ENCODE data around the gene ZNF440. TPM values are rescaled to one million over a fixed set of nuclear protein-coding genes. Genes with fewer than 3 reads are reported as not detected.
"Not testable (repeated sequence)": the region's sequence is repeated elsewhere in the genome, so short reads cannot be mapped to it uniquely, and the experiment has no call there.

ZNF440 gene
- polyA plus RNA-seq, 1 experiment = 6.3 TPM

- Histone ChIP-seq H3K27ac (ENCODE audit: low read depth, low read length) (no peak overlapping the region), H3K4me3 (ENCODE audit: low read depth, low read length) (no peak overlapping the region), H3K27me3 (ENCODE audit: control insufficient read depth, insufficient read depth, low read length) (no peaks in the 10 kb centered on the region), H3K9me3 (ENCODE audit: control insufficient read depth, insufficient read depth, low read length) (peaks cover 43% of the 10 kb centered on the region)
- DNase-seq (ENCODE audit: low read depth, low spot score) = no peak
- CTCF ChIA-PET = interaction anchor here (1.4 to 8.4 kb wide), 2 partner anchors 9 to 107 kb away, joined by 3 to 64 read pairs; partner anchors contain the start of gene ZNF491
- TF ChIP-seq CTCF (IDR thresholded peaks at IDR 0.05; ENCODE audit: low read depth, low read length) = no peak
- POLR2A ChIA-PET = no interaction called here
Measured at GRCh38 chr19:11807099-11807380, 7.0 kb upstream of the ZNF440 start.

- CTCF ChIA-PET = interaction anchor here (0.7 to 8.4 kb wide), 3 partner anchors 9 to 110 kb away, joined by 6 to 64 read pairs (median 8); partner anchors contain the start of gene ZNF491
- Histone ChIP-seq H3K4me3 (ENCODE audit: low read depth, low read length) (peak overlapping the region; percentile 97), H3K9me3 (ENCODE audit: control insufficient read depth, insufficient read depth, low read length) (peaks cover 22% of the 10 kb centered on the region), H3K27ac (ENCODE audit: low read depth, low read length) (peak overlapping the region; percentile 3), H3K27me3 (ENCODE audit: control insufficient read depth, insufficient read depth, low read length) (no peaks in the 10 kb centered on the region)
- POLR2A ChIA-PET = interaction anchor here (1.9 kb wide), 1 partner anchor 16 kb away, joined by 5 read pairs; the partner anchor contains the start of gene ZNF491
- TF ChIP-seq CTCF (IDR thresholded peaks at IDR 0.05; ENCODE audit: low read depth, low read length) = no peak
- no peak for DNase-seq (ENCODE audit: low read depth, low spot score)
Measured at GRCh38 chr19:11813703-11814028, 407 bp upstream of the ZNF440 start.

GRCh38 chr19:11814700-11815035, 595 bp downstream of the ZNF440 start:
- H3K27me3 ChIP-seq (ENCODE audit: control insufficient read depth, insufficient read depth, low read length) = no peaks in the 10 kb centered on the region
- peaks cover 20% of the 10 kb centered on the region for H3K9me3 ChIP-seq (ENCODE audit: control insufficient read depth, insufficient read depth, low read length)
- no peak for TF ChIP-seq CTCF (IDR thresholded peaks at IDR 0.05; ENCODE audit: low read depth, low read length)
- CTCF ChIA-PET = interaction anchor here (1.2 to 8.4 kb wide), 3 partner anchors 17 to 712 kb away, joined by 3 to 64 read pairs (median 6); partner anchors contain the start of gene ZNF491
- H3K27ac ChIP-seq (ENCODE audit: low read depth, low read length) = no peak overlapping the region
- DNase-seq (ENCODE audit: low read depth, low spot score) = no peak
- peak overlapping the region; percentile 97 for H3K4me3 ChIP-seq (ENCODE audit: low read depth, low read length)
- POLR2A ChIA-PET = interaction anchor here (1.9 kb wide), 1 partner anchor 17 kb away, joined by 5 read pairs; the partner anchor contains the start of gene ZNF491

- H3K4me3 ChIP-seq (ENCODE audit: low read depth, low read length) = no peak overlapping the region
- ChIA-PET CTCF (no interaction called here), POLR2A (no interaction called here)
- TF ChIP-seq CTCF (IDR thresholded peaks at IDR 0.05; ENCODE audit: low read depth, low read length) = no peak
- DNase-seq (ENCODE audit: low read depth, low spot score) = no peak
- H3K27me3 ChIP-seq (ENCODE audit: control insufficient read depth, insufficient read depth, low read length) = no peaks in the 10 kb centered on the region
- no peak overlapping the region for H3K27ac ChIP-seq (ENCODE audit: low read depth, low read length)
- peaks cover 27% of the 10 kb centered on the region for H3K9me3 ChIP-seq (ENCODE audit: control insufficient read depth, insufficient read depth, low read length)
Measured at GRCh38 chr19:11821474-11822109, 7.5 kb downstream of the ZNF440 start.

- H3K27ac ChIP-seq (ENCODE audit: low read depth, low read length); POLR2A ChIA-PET; H3K4me3 ChIP-seq (ENCODE audit: low read depth, low read length); H3K27me3 ChIP-seq (ENCODE audit: control insufficient read depth, insufficient read depth, low read length); DNase-seq (ENCODE audit: low read depth, low spot score): not testable (repeated sequence)
- CTCF ChIA-PET = interaction anchor here (0.8 kb wide), 1 partner anchor 32 kb away, joined by 3 read pairs; no protein-coding TSS in a partner anchor
- peaks cover 51% of the 10 kb centered on the region for H3K9me3 ChIP-seq (ENCODE audit: control insufficient read depth, insufficient read depth, low read length)
Measured at GRCh38 chr19:11828957-11829876, 15.1 kb downstream of the ZNF440 start.
